ENCODE results near the gene SYCP2.
"Not testable (repeated sequence)": the region's sequence is repeated elsewhere in the genome, so short reads cannot be mapped to it uniquely, and the experiment has no call there.

SYCP2 gene

GRCh38 chr20:59933296-59933848, at the start of gene SYCP2:
Gene SYCP2 (minus strand): TSS chr20:59933637. CDS start chr20:59922413, 11,224 bp downstream.
- peak; percentile 77 for DNase-seq

- no peak for DNase-seq
Observed at GRCh38 chr20:59983076-59983475, 49.6 kb upstream of the SYCP2 start.

GRCh38 chr20:59977086-59977485, 43.6 kb upstream of the SYCP2 start:
- no peak for DNase-seq

GRCh38 chr20:59976156-59976782, 42.8 kb upstream of the SYCP2 start:
- DNase-seq: no peak

GRCh38 chr20:59972037-59972801, 38.8 kb upstream of the SYCP2 start:
- DNase-seq: no peak

GRCh38 chr20:59971428-59971827, 38.0 kb upstream of the SYCP2 start:
- DNase-seq: no peak

- no peak for DNase-seq
Observed at GRCh38 chr20:59966428-59966827, 33.0 kb upstream of the SYCP2 start.

GRCh38 chr20:59962155-59962554, 28.7 kb upstream of the SYCP2 start:
- no peak for DNase-seq

- DNase-seq: no peak
Observed at GRCh38 chr20:59961423-59961822, 28.0 kb upstream of the SYCP2 start.

GRCh38 chr20:59958626-59959025, 25.2 kb upstream of the SYCP2 start:
- DNase-seq: no peak

- DNase-seq: no peak
Observed at GRCh38 chr20:59958123-59958522, 24.7 kb upstream of the SYCP2 start, which contains the start of gene CDH26. Gene CDH26 (plus strand): TSS chr20:59958423. CDS start chr20:59958727, 304 bp downstream.

GRCh38 chr20:59957568-59957967, 24.1 kb upstream of the SYCP2 start:
- not testable (repeated sequence) for DNase-seq

- DNase-seq: no peak
Observed at GRCh38 chr20:59955131-59955796, 21.8 kb upstream of the SYCP2 start.

- no peak for DNase-seq
Observed at GRCh38 chr20:59954718-59955117, 21.3 kb upstream of the SYCP2 start.

GRCh38 chr20:59949911-59950310, 16.5 kb upstream of the SYCP2 start:
- DNase-seq: no peak

GRCh38 chr20:59948828-59949720, 15.6 kb upstream of the SYCP2 start:
- DNase-seq: peak; percentile 54

- DNase-seq: no peak
Observed at GRCh38 chr20:59948212-59948611, 14.8 kb upstream of the SYCP2 start.

GRCh38 chr20:59947376-59947775, 13.9 kb upstream of the SYCP2 start:
- DNase-seq: no peak

GRCh38 chr20:59945731-59946130, 12.3 kb upstream of the SYCP2 start:
- DNase-seq: no peak

GRCh38 chr20:59945175-59945574, 11.7 kb upstream of the SYCP2 start:
- no peak for DNase-seq

- DNase-seq: no peak
Observed at GRCh38 chr20:59944726-59945125, 11.3 kb upstream of the SYCP2 start.

- no peak for DNase-seq
Observed at GRCh38 chr20:59942245-59942644, 8.8 kb upstream of the SYCP2 start.

GRCh38 chr20:59940956-59941294, 7.5 kb upstream of the SYCP2 start:
- DNase-seq: no peak
